PC-9 (cell line): Measurements from ENCODE around the gene GOT2.

Experiments
- CTCF ChIP-seq: fragments of 200-600 bp; sonication (generic); conservative IDR thresholded peaks from 2 replicates; pipeline ENCODE4 v1.6.1; 2017; ENCODE audit warnings: mixed run types, antibody characterized with exemption, mild to moderate bottlenecking, moderate library complexity
- EZH2 ChIP-seq: fragments of 200-600 bp; sonication (generic); IDR thresholded peaks from 2 replicates; pipeline ENCODE4 v1.8.0; 2017; ENCODE audit warnings: antibody characterized with exemption, low read depth

- TF ChIP-seq CTCF (no peak), EZH2 (no peak)
Measured at GRCh38 chr16:58684001-58684353, 50.1 kb downstream of the GOT2 start.
